Renal cortex interstitium (tissue), 15 donors: ENCODE results near the gene BMPER. TPM values are rescaled to one million over a fixed set of nuclear protein-coding genes. Genes with fewer than 3 reads are reported as not detected.

Source experiments
- DNase-seq, 11 donors: peaks; one replicate each; pipeline ENCODE4 v3.0.0-alpha.2; 2013; ENCODE audit warnings: low read depth in 9 of 11, low spot score in 4 of 11; ENCODE audit errors: extremely low read depth in 1 of 11
- long read RNA-seq, 16 experiments: transcript quantifications; one replicate each; lab custom pipeline, GENCODE V29; 2026
- polyA plus RNA-seq, 3 donors: library from polyadenylated mRNA; unstranded; fragments of 120-200 nt; gene quantifications; one replicate each; pipeline ENCODE4 v1.2.1, GENCODE V29; 2013; ENCODE audit not compliant: insufficient read length in 3 of 3

BMPER gene
- 10 to 100 TPM; 18.9 to 29.1 (median 24.7) TPM for polyA plus RNA-seq
- long read RNA-seq, donor 1, partial matches to known transcripts, result 0 of 4 reads
- long read RNA-seq, donor 1, other reads (novel, unspliced or antisense), result 0 of 4 reads
- long read RNA-seq, donor 2, partial matches to known transcripts, result 0 of 1 reads
- long read RNA-seq, donor 2, other reads (novel, unspliced or antisense), result 0 of 1 reads
- long read RNA-seq, donor 3, transcript BMPER-221 (15 exons, 3,360 nt), result major isoform, 5 of 5 reads
- long read RNA-seq, donor 3, partial matches to known transcripts, result 0 of 5 reads
- long read RNA-seq, donor 3, other reads (novel, unspliced or antisense), result 0 of 5 reads
- long read RNA-seq, donor 4, partial matches to known transcripts, result 0 of 3 reads
- long read RNA-seq, donor 4, other reads (novel, unspliced or antisense), result 0 of 3 reads
- long read RNA-seq, donor 5, result 0 reads
- long read RNA-seq, donor 6, transcript BMPER-221 (15 exons, 3,360 nt), result major isoform, 6 of 6 reads
- long read RNA-seq, donor 6, partial matches to known transcripts, result 0 of 6 reads
- long read RNA-seq, donor 6, other reads (novel, unspliced or antisense), result 0 of 6 reads
- long read RNA-seq, donor 7, transcript BMPER-221 (15 exons, 3,360 nt), result major isoform, 8 of 8 reads
- long read RNA-seq, donor 7, partial matches to known transcripts, result 0 of 8 reads
- long read RNA-seq, donor 7, other reads (novel, unspliced or antisense), result 0 of 8 reads
- long read RNA-seq, donor 8, result 0 reads
- long read RNA-seq, donor 9, partial matches to known transcripts, result 0 of 1 reads
- long read RNA-seq, donor 9, other reads (novel, unspliced or antisense), result 0 of 1 reads
- long read RNA-seq, donor 10, partial matches to known transcripts, result 0 of 3 reads
- long read RNA-seq, donor 10, other reads (novel, unspliced or antisense), result 0 of 3 reads
- long read RNA-seq, donor 11, partial matches to known transcripts, result 9 of 13 reads
- long read RNA-seq, donor 11, other reads (novel, unspliced or antisense), result 0 of 13 reads
- long read RNA-seq, donor 12, partial matches to known transcripts, result 0 of 1 reads
- long read RNA-seq, donor 12, other reads (novel, unspliced or antisense), result 0 of 1 reads
- long read RNA-seq, donor 13, result 0 reads
- long read RNA-seq, donor 14, partial matches to known transcripts, result 5 of 6 reads
- long read RNA-seq, donor 14, other reads (novel, unspliced or antisense), result 0 of 6 reads
- long read RNA-seq, donor 15, partial matches to known transcripts, result 0 of 1 reads
- long read RNA-seq, donor 15, other reads (novel, unspliced or antisense), result 0 of 1 reads
- long read RNA-seq, donor 16, transcript BMPER-221 (15 exons, 3,360 nt), result major isoform, 13 of 34 reads
- long read RNA-seq, donor 16, partial matches to known transcripts, result 20 of 34 reads
- long read RNA-seq, donor 16, other reads (novel, unspliced or antisense), result 0 of 34 reads

DNA sequence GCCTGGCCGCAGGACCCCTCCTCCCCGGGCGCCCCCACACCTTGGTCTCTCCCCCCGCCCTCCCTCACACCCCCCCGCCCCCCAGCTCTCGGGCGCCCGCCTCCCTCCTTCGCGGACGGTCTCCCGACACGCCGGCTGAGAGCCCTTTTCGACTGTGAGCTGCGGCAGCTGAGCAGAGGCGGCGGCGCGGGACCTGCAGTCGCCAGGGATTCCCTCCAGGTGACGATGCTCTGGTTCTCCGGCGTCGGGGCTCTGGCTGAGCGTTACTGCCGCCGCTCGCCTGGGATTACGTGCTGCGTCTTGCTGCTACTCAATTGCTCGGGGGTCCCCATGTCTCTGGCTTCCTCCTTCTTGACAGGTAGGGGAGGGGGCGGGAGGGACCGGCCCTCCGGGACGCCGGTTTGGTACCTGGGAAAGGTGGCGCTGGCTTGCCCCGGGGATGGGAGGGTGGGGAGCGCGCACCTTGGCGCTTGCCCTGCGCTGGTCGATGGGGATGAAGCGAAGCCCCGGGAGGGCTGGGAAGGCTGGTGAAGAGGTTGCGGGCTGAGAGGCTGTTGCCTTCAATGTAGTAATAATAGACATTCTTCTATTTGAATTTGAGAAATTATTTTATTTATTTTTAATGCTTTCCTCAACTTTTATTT lies at the start of gene BMPER:
Gene BMPER, plus strand, starts transcription at position 151 of the 644 bp plus-strand sequence. Its CDS starts 75 bp downstream, at position 226.
- DNase-seq, result peak in 8 of 11 donors; percentile 25 to 65 (median 54)

DNA sequence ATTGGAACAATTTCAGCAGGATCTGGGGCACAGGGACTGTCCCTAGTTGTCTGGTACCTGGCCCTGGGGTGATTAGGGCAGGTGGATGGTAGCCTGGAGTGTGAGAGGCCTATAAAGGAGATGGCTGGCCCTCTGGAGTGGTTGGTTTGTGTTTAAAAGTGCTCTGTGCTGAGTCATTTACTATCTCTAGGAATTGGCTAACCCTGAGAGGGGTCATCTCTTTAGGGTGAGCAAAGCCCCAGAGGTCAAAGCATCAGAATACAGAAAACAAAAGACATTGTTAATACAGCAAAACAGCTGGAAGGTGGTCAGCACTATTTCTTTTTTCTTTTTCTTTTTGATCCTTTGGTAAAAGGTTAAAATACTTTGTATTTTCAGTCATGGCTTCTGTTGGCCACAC lies 43.4 kb upstream of the BMPER start:
- no peak for DNase-seq

DNA sequence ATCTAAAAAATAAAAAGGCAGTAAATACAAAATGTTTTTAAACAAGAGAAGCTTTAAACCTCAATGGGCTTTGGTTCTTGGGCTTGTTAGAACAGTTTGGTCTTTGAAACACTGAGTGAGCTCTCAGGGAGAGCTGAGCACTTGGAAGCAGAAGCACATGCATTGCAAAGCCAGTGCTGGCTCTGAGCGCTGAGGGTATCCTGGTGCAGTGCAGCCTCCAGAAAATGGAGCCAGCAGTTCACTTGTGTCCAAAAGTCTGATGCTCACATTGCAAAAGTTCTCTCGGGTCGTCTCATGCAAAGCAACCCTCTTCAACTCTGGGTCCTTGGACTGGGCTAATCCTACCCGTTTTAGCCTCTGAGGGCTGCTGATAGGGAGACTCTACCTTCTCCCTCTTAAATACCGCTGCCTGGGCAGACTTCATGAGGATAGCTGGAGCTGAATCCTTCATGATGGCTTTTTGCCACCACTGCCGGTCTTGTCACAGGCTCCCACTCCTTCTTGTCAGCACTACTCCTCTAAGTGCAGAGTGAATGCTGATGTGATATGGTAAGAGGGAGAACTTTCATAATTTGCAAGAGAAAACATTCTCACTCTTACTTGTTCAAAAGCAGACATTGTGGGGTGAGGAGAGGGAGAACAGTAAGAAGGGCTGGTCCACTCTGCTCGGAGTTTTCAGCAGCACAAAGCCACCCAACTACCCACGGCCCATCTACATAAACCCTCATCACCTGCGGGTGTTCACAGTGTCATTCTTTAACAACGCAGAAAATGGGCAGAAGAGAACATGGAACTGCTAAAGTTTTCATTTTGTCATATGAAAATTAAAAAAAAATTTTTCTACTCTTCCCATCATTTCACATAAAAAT lies 42.2 kb upstream of the BMPER start:
- DNase-seq, result no peak

- DNase-seq, result no peak
These were observed 37.2 kb upstream of the BMPER start for GRCh38 chr7:33868166-33868565.

GRCh38 chr7:33869176-33869575 lies 36.2 kb upstream of the BMPER start:
- DNase-seq, result no peak

- no peak for DNase-seq
These were observed 35.2 kb upstream of the BMPER start for GRCh38 chr7:33870120-33870519.

- no peak for DNase-seq
These were observed 32.5 kb upstream of the BMPER start for GRCh38 chr7:33872870-33873269.

DNA sequence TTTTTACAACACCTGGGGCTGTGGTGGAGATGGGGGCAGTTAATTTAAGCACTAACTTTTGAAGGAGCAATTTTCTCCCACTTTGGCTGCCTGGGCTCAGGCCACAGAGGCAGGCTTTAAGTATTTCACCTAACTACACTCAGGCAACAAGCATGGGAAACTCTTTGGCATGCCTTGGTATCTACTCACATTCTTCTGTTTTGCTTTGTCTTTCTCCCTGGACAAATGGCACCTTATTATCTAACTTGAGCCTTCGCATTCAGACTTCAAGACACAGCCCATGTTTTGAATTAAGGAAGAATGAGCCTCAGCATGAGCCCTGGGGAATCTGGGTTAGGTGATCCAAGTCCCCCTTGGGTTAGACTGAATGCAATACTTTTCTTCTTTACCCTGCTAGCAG lies 31.8 kb upstream of the BMPER start:
- no peak for DNase-seq

DNA sequence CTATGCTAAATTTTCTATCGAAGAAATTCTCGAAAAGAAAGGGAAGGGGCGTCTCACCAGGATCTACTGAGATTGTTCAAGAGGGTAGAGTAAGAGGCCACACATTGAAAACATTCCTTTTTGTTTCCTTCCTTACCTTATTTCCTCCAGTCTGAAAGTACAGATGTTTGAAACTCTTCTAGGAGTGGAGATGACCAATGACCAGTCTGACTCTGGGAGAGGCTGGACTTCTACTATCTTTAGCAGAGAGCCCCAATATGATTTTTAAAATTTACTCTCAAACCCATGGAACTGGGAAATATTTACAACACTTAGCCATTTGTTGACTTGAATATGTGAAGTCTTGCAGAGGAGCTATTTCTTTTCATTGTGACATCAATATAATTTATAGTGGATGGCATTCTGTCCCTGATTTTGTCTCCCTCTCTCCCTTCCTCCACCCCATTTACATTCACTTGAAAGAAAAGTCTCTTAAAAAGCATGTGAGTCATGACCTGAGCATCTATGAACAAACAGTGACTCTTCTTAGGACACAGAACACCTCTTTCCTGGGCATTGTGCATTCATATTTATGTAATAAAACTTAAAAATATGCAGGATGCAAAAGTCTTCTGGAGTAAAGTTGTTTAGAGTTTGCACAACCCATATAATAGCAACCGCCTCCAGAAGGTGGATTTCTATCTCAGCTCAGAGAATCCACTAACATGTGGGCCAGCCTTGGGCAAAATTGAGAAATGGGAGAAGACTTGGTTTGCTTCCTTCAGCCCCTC lies 31.2 kb upstream of the BMPER start:
- no peak for DNase-seq

DNA sequence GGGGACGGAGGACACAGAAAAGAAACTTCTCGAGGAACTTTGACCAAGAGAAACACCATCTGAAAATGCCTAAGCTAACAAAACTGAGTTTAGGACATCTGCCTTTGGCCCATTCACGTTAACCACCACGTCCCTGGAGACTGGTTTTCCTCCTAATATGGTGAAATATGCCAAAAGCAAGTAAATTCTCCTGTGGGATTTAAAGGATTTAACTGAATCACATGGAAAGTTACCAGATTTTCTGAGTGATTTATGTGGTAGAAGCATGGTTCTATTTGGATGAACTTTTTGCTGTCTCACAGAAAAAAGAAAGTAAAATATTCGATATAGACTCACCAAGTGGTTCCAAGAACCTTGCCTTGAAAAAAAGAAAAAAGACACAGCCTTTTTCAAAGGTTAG lies 30.4 kb upstream of the BMPER start:
- DNase-seq, result no peak

DNA sequence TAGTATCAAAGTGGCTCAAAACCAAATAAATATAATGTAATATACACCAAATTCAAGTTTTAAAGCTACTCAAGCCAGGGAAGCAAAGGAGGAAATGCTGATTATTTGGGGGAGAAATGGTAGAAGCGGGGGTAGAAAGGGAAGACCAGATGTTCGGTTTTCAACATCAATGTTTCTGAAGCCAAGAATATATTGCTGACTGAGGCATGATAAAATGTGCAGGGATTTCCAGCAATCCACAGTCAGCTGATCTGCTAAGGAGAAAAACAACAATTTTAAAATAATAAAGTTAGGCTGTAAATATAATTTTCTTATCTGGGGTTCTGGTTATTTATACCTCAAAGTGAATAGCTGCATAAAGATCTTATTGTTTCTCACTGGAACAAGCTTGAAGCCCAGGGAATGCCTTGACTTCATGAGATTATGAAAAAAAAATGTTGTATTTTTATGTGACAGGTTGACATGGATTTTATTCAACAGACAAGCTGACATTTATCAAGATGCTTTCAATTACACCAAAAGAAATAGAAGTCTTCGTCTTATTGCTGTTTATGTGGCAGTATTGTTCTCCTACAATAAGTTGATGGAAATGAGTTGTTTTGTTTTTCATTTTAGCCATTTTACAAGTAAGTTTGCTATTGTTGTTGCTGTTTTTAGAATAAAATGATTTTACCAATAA lies 28.6 kb upstream of the BMPER start:
- DNase-seq, result peak in 2 of 11 donors; percentile 15 to 17

DNA sequence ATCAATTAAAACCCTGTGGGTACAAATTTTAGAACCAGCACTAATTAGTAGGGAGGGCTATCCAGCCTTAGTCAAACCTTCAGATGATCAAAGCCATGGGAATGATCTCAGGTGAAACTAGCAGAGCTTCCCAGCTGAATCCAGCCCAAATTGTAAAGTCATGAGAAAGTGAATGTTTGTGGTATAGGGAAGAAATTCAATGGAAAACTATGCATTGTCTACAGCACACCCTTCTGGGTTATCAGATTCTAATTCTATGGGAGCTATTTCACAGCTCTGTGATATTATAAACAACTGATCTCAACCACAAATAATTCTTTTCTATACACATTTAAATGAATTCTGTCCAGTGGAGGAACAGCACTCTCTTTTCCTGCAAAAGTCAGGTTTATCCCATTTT lies 24.6 kb upstream of the BMPER start:
- no peak for DNase-seq

DNA sequence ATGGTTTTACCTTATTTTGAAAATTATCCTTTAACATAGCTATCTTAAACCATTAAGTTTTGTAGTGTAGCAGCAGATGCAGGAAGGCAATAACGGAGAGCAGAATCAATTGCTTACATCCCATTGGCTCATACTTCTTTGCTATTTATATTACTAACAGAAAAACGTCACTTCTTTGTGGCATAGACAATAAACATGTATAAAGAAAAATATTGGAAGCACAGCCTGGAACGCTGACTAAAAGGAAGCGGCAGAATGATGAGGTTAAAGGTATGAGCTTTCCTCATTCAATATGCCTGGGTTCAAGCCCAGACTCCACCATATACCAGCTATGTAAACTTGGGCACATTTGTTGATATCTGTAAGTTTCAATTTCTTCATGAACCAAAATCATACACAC lies 24.0 kb upstream of the BMPER start:
- DNase-seq, result no peak

DNA sequence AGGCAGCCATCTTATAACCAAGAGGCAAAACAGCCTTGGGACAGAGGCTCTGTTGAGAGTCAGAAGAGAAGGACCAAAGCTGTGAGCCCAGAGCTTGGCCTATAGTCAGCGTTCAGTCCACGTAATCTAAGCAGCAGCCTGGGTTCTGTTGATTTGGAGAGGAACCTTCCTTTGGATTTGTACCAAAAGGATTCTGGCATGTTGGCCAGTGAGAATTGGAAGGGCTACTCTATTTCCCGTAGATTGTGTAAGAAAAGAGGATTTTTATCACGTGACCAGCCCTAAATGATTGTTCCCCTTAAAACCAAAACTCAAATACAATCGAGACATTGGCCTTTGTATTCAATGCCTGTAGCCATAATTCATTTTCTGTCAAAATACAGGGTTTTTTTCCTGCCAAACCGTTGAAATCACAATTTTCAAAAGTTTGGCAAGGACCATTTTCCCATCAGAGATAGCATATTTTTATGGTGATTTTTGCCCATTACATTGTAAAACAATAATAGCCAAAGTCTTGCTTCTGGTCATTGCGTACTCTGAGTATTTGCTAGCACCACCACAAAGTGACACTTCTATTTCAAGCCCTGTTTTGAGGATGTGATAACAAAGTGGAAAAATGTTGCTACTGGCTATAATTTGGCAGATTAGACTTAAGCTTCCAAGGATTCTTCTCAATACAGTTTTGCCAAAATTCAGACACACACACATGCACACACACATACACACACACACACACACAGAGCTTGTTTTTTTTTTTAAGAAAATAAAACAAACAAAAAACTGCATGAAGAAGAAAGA lies 23.1 kb upstream of the BMPER start:
- no peak for DNase-seq

DNA sequence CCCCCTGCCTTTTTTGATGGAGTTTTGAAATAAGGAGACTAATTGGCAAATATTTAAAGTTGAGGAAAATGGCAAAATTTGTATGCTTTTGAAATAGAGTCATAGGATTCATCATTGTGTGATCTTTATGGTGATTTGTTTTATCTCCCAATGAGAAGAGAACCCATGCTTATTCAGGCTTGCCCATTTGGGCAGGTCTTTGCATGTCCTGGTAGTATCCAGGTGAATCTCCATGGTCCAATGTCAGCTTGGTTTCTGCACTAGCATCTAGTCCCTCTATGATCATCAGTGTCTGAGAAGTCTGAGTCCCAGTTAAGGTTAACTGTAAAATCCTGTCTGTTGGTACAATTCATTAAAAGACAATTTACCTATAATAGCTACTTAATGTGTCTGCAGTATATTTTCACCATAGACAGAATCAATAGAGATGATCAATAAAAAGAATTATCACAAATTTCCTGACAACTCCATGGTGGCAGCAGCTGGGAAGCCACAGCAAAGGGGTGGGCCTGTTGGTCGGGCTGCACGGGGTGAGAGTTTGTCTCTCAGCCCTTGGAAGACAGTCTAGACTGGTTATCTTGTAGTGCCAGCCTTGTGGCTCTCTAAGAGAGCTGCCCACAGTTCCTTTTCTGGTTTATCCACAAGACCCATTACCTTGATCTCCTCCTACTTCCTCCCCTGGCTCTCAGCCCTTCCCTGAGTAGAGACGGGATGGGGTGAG lies 22.2 kb upstream of the BMPER start:
- DNase-seq, result no peak
